Chondrocyte (in vitro differentiated cells): ENCODE results near the gene SLC17A5. TPM values are rescaled to one million over a fixed set of nuclear protein-coding genes. Genes with fewer than 3 reads are reported as not detected.
"Not testable (repeated sequence)": the region's sequence is repeated elsewhere in the genome, so short reads cannot be mapped to it uniquely, and the experiment has no call there.

ENCODE experiments used
- DNase-seq: peaks from one replicate; pipeline ENCODE4 v3.0.0; 2021; ENCODE audit warnings: mixed read lengths, low spot score
- H3K27ac Mint-ChIP-seq: one replicate; pipeline ENCODE4 v1.8.0; 2021; ENCODE audit warnings: mild to moderate bottlenecking, moderate library complexity, mixed read lengths; ENCODE audit not compliant: unreplicated experiment
- H3K27me3 Mint-ChIP-seq: 2 replicates; pipeline ENCODE4 v1.8.0; 2021; ENCODE audit warnings: low read depth, mixed read lengths
- H3K36me3 Mint-ChIP-seq: 2 replicates; pipeline ENCODE4 v1.8.0; 2021; ENCODE audit warnings: low read depth, mixed read lengths
- H3K4me1 Mint-ChIP-seq: 2 replicates; pipeline ENCODE4 v1.8.0; 2021; ENCODE audit warnings: low read depth, mild to moderate bottlenecking, mixed read lengths
- H3K4me3 Mint-ChIP-seq: one replicate; pipeline ENCODE4 v1.8.0; 2021; ENCODE audit warnings: mild to moderate bottlenecking, moderate library complexity, mixed read lengths; ENCODE audit not compliant: unreplicated experiment
- H3K9me3 Mint-ChIP-seq: 2 replicates; pipeline ENCODE4 v1.8.0; 2021; ENCODE audit warnings: low read depth, mixed read lengths
- total RNA-seq: library from RNA; stranded (reverse); gene quantifications from 3 replicates; pipeline ENCODE4 v1.2.1, GENCODE V29; 2021
- TF ChIP-seq, protein P1 (sequence below): fragments of 200-600 bp; sonication (generic); IDR thresholded peaks from 2 replicates; pipeline ENCODE4 v1.5.0; 2021; ENCODE audit warnings: antibody characterized with exemption, mild to moderate bottlenecking, moderate library complexity

The SLC17A5 gene
- total RNA-seq, 1 donor from 2014 or later = 33.0 TPM

DNA sequence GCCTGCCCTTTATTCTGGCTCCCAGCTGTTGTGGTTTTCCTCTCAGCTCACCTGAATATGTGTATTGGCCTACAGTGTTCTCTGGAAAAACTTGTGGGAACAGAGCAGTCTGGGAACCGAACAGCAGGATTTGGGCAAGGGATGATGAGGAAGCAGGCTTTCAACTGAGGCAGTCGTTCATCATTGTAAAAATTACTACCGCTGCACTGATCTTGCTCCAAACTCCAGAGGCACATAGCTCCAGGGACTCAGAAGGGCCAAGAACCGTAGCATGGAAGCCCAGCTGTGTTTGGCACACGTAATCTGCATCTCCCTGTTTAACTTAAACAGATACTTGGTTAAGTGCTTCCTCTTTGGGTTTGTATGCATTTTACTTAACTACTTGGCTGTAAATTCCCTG, 84.7 kb downstream of the SLC17A5 start:
- no peak for DNase-seq
- H3K4me1 Mint-ChIP-seq = peaks cover 38% of the 10 kb centered on the region
- no peak overlapping the region for H3K27ac Mint-ChIP-seq
- H3K27me3 Mint-ChIP-seq = no peaks in the 10 kb centered on the region
- H3K36me3 Mint-ChIP-seq = no peaks in the 10 kb centered on the region
- no peak overlapping the region for H3K4me3 Mint-ChIP-seq
- no peaks in the 10 kb centered on the region for H3K9me3 Mint-ChIP-seq
- TF ChIP-seq, protein P1, sequence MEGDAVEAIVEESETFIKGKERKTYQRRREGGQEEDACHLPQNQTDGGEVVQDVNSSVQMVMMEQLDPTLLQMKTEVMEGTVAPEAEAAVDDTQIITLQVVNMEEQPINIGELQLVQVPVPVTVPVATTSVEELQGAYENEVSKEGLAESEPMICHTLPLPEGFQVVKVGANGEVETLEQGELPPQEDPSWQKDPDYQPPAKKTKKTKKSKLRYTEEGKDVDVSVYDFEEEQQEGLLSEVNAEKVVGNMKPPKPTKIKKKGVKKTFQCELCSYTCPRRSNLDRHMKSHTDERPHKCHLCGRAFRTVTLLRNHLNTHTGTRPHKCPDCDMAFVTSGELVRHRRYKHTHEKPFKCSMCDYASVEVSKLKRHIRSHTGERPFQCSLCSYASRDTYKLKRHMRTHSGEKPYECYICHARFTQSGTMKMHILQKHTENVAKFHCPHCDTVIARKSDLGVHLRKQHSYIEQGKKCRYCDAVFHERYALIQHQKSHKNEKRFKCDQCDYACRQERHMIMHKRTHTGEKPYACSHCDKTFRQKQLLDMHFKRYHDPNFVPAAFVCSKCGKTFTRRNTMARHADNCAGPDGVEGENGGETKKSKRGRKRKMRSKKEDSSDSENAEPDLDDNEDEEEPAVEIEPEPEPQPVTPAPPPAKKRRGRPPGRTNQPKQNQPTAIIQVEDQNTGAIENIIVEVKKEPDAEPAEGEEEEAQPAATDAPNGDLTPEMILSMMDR = no peak

DNA sequence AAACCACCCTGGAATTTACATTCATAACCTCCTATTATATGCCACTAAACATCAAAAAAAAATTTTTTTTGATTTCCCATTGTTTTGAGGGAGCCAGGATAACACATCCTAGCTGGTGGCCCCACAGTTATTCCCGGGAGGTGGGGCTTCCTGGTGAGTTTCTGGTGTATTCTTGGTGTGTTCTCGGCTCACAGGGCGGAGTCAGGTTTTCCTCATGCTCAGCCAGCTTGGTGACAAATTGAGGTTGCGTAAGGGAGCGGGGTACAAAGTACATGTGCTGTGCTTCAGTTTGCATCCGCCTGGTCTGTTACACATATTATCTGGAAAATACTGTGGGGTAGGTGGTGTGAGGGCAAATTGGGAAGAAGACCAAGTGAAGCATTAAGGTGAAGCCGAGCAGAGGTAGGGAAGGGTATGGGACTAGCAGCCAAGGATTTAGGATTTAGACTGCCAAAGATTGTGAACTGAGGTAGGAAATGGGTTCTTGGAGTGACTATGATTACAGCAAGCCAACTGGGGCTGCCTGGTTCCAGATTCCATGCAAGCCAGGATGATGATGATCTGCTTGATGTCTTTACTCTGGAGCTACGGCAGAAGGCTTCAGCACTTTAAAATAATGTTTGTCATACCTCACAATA, 86.7 kb downstream of the SLC17A5 start:
- Mint-ChIP-seq H3K27me3 (no peaks in the 10 kb centered on the region), H3K36me3 (no peaks in the 10 kb centered on the region), H3K4me1 (peaks cover 40% of the 10 kb centered on the region), H3K27ac (peak overlapping the region; percentile 52), H3K9me3 (no peaks in the 10 kb centered on the region), H3K4me3 (no peak overlapping the region)
- TF ChIP-seq, protein P1 = no peak
- no peak for DNase-seq

- Mint-ChIP-seq H3K27ac (peak overlapping the region; percentile 85), H3K4me1 (peaks cover 40% of the 10 kb centered on the region)
- not testable (repeated sequence) for H3K4me3 Mint-ChIP-seq, H3K36me3 Mint-ChIP-seq, DNase-seq, H3K9me3 Mint-ChIP-seq, H3K27me3 Mint-ChIP-seq
These were observed 87.3 kb downstream of the SLC17A5 start for GRCh38 chr6:73566486-73566871.

DNA sequence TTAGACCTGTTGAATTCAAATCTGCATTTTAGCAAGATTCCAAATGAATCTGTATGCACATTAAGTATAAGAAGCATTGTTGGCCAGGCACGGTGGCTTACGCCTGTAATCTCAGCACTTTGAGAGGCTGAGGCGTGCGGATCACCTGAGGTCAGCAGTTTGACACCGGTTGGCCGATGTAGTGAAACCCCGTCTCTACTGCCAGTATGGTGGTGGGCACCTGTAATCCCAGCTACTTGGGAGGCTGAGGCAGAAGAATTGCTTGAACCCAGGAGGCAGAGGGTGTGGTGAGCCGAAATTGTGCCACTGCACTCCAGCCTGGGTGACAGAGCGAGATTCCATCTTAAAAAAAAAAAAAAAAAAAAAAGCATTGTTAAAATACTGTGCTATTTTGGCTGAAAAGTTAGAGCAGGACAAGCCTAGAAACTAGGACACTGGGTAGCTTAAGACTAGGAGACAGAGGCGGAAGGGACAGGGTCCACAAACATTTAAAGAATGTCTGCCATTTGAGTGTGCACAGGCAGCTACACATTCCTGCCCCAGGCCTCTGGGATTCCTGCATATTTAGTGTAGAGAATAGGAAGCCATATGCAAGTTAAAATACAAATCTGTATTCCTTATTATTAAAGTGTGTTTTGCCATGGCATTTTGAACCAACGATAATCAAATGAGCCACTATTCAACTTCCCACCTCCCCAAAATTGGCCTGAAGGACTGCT, 87.9 kb downstream of the SLC17A5 start:
- Mint-ChIP-seq H3K9me3 (no peaks in the 10 kb centered on the region), H3K4me3 (no peak overlapping the region), H3K27me3 (no peaks in the 10 kb centered on the region), H3K4me1 (peaks cover 41% of the 10 kb centered on the region), H3K27ac (peak overlapping the region; percentile 85), H3K36me3 (no peaks in the 10 kb centered on the region)
- TF ChIP-seq, protein P1 = no peak
- DNase-seq = no peak

DNA sequence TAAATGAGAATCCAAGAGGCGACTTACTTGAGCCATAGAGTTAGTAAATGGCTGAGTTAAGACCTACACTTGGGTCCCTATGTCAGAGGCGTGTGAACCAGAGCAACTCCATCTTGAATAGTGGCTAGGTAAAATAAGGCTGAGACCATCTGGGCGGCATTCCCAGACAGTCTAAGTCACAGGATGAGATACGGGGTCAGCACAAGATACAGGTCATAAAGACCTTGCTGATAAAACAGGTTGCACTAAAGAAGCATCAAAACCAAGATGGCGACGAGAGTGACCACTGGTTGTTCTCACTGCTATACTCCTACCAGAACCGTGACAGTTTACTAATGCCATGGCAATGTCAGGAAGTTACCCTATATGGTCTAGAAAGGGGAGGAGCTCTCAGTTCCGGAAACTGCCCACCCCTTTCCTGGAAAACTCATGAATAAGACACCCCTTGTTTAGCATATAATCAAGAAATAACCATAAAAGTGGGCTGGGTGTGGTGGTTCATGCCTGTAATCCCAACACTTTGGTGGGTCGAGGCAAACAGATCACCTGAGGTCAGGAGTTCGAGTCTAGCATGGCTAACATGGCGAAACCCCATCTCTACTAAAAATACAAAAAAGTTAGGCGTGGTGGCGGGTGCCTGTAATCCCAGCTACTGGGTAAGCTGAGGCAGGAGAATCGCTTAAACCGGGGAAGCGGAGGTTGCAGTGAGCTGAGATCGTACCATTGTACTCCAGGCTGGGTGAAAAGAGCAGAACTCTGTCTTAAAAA, 89.0 kb downstream of the SLC17A5 start:
- Mint-ChIP-seq H3K4me1 (peaks cover 51% of the 10 kb centered on the region), H3K9me3 (no peaks in the 10 kb centered on the region), H3K36me3 (no peaks in the 10 kb centered on the region), H3K27ac (peak overlapping the region; percentile 85), H3K4me3 (no peak overlapping the region), H3K27me3 (no peaks in the 10 kb centered on the region)
- TF ChIP-seq, protein P1 = no peak
- DNase-seq = no peak
